CD14-positive monocyte (primary cell): ENCODE data around the gene PHOSPHO1. TPM values are rescaled to one million over a fixed set of nuclear protein-coding genes. Genes with fewer than 3 reads are reported as not detected.
"Not testable (repeated sequence)": the region's sequence is repeated elsewhere in the genome, so short reads cannot be mapped to it uniquely, and the experiment has no call there.

ENCODE experiments used
- DNase-seq, 3 donors: peaks; one replicate each; pipeline ENCODE4 v3.0.0-alpha.2; 2011 to 2022
- H2AFZ ChIP-seq: 2 replicates; pipeline ENCODE4 v1.6.0; 2012; ENCODE audit warnings: mild to moderate bottlenecking, low read depth, low read length, inconsistent platforms; ENCODE audit not compliant: insufficient read depth, poor library complexity, severe bottlenecking
- H3K27ac ChIP-seq, 2 donors: 1 replicate in 1 of 2; 2 replicates in 1 of 2; pipeline ENCODE4 v1.5.1; 2012 to 2013; ENCODE audit warnings: low read length in 2 of 2, control low read depth in 1 of 2, inconsistent platforms in 1 of 2, low read depth in 1 of 2, mild to moderate bottlenecking in 1 of 2
- H3K27me3 ChIP-seq, 2 donors: one replicate each; pipeline versions ENCODE4 v1.6.0 to v1.6.1; 2011 to 2013; ENCODE audit warnings: low read length in 2 of 2; ENCODE audit not compliant: control insufficient read depth in 2 of 2, insufficient read depth in 2 of 2
- H3K36me3 ChIP-seq, 2 donors: replicated peaks in 1 of 2; 1 replicate in 1 of 2; 2 replicates in 1 of 2; pipeline versions ENCODE4 v1.5.1 to v1.6.1; 2012 to 2013; ENCODE audit warnings: low read length in 2 of 2, control low read depth in 1 of 2, inconsistent platforms in 1 of 2, mild to moderate bottlenecking in 1 of 2; ENCODE audit not compliant: insufficient read depth in 2 of 2, control insufficient read depth in 1 of 2
- H3K4me1 ChIP-seq, 2 donors: 1 replicate in 1 of 2; 2 replicates in 1 of 2; pipeline versions ENCODE4 v1.5.1 to v1.6.1; 2012 to 2013; ENCODE audit warnings: low read length in 2 of 2, control low read depth in 1 of 2, inconsistent platforms in 1 of 2, mild to moderate bottlenecking in 1 of 2, moderate library complexity in 1 of 2; ENCODE audit not compliant: insufficient read depth in 2 of 2, control insufficient read depth in 1 of 2
- H3K4me2 ChIP-seq: replicated peaks from 2 replicates; pipeline ENCODE3; 2012; ENCODE audit warnings: low read length, moderate library complexity, mild to moderate bottlenecking; ENCODE audit not compliant: poor library complexity, severe bottlenecking; ENCODE audit errors: extremely low read depth
- H3K4me3 ChIP-seq, 3 experiments: fragments of 200-600 bp in 1 of 3; sonication (generic) in 1 of 3; replicated peaks in 1 of 3; 1 replicate in 2 of 3; 2 replicates in 1 of 3; pipeline ENCODE4 v1.5.1; 2011 to 2013; ENCODE audit warnings: low read length in 3 of 3, mild to moderate bottlenecking in 3 of 3, control low read depth in 2 of 3, low read depth in 2 of 3, inconsistent platforms in 1 of 3, moderate library complexity in 1 of 3
- H3K79me2 ChIP-seq: 2 replicates; pipeline ENCODE4 v1.6.0; 2012; ENCODE audit warnings: mild to moderate bottlenecking, control low read depth, inconsistent platforms, low read length, moderate library complexity; ENCODE audit not compliant: insufficient read depth
- H3K9ac ChIP-seq: 2 replicates; pipeline ENCODE4 v1.6.0; 2017; ENCODE audit warnings: low read length, mild to moderate bottlenecking; ENCODE audit not compliant: insufficient read depth, poor library complexity, severe bottlenecking
- H3K9me3 ChIP-seq, 2 donors: replicated peaks in 1 of 2; 1 replicate in 1 of 2; 2 replicates in 1 of 2; pipeline versions ENCODE4 v1.5.1 to v1.6.1; 2012 to 2013; ENCODE audit warnings: low read length in 2 of 2, control low read depth in 1 of 2; ENCODE audit not compliant: control insufficient read depth in 1 of 2, insufficient read depth in 1 of 2
- H4K20me1 ChIP-seq: 2 replicates; pipeline ENCODE4 v1.6.0; 2012; ENCODE audit warnings: mild to moderate bottlenecking, low read length, control low read depth, moderate library complexity; ENCODE audit not compliant: insufficient read depth
- H3K27ac Mint-ChIP-seq, 7 donors: one replicate each; pipeline ENCODE4 v1.8.0; 2020; ENCODE audit warnings: mild to moderate bottlenecking in 7 of 7, mixed read lengths in 7 of 7, moderate library complexity in 6 of 7, inconsistent platforms in 2 of 7
- H3K27me3 Mint-ChIP-seq, 3 donors: one replicate each; pipeline ENCODE4 v1.8.0; 2021 to 2022; ENCODE audit warnings: low read depth in 3 of 3, mild to moderate bottlenecking in 3 of 3, mixed read lengths in 3 of 3, moderate library complexity in 3 of 3, inconsistent platforms in 1 of 3
- H3K36me3 Mint-ChIP-seq, 2 donors: one replicate each; pipeline ENCODE4 v1.8.0; 2020; ENCODE audit warnings: mixed read lengths in 2 of 2, inconsistent platforms in 1 of 2, mild to moderate bottlenecking in 1 of 2
- H3K4me1 Mint-ChIP-seq: one replicate; pipeline ENCODE4 v1.8.0; 2020; ENCODE audit warnings: mild to moderate bottlenecking, mixed read lengths
- H3K4me3 Mint-ChIP-seq, 2 donors: one replicate each; pipeline ENCODE4 v1.8.0; 2020; ENCODE audit warnings: mild to moderate bottlenecking in 2 of 2, mixed read lengths in 2 of 2, moderate library complexity in 1 of 2
- H3K9me3 Mint-ChIP-seq, 7 donors: one replicate each; pipeline ENCODE4 v1.8.0; 2020 to 2022; ENCODE audit warnings: mixed read lengths in 7 of 7, mild to moderate bottlenecking in 6 of 7, moderate library complexity in 6 of 7, inconsistent platforms in 2 of 7
- CTCF ChIP-seq: fragments of 200-600 bp; IDR thresholded peaks from one replicate; pipeline ENCODE4 v1.8.0; 2022; ENCODE audit warnings: antibody characterized with exemption, mild to moderate bottlenecking
- WGBS: methylation state at CpG from one replicate; pipeline ENCODE4 v1.1.5; 2013; ENCODE audit warnings: missing lambda C conversion rate; ENCODE audit not compliant: insufficient coverage; 5-methylcytosine and 5-hydroxymethylcytosine counted together
- intact Hi-C, 2 donors: fragments of 100-400 bp; cut with micrococcal nuclease; formaldehyde crosslinking; loops; one replicate each; pipeline versions ENCODE4 v1.15.0 to v1.15.1; 2023
- polyA plus RNA-seq, 3 donors: library from polyadenylated mRNA; depleted of rRNA in 1 of 3; unstranded in 2 of 3; stranded (reverse) in 1 of 3; fragments of 300-500 nt in 2 of 3; fragments of >200 nt in 1 of 3; fragmentation: Illumina TruSeq in 2 of 3; gene quantifications; 1 replicate in 2 of 3; 2 replicates in 1 of 3; pipeline ENCODE4 v1.2.3, GENCODE V29; 2012 to 2021

PHOSPHO1 gene
- polyA plus RNA-seq, 3 donors = 0.51 to 1.4 (median 0.61) TPM

- H3K9me3 ChIP-seq = peaks cover 33 to 36% of the 10 kb centered on the region in 2 donors
- H3K27me3 Mint-ChIP-seq, H2AFZ ChIP-seq, H3K9ac ChIP-seq, H3K27me3 ChIP-seq, H3K27ac ChIP-seq, DNase-seq, H3K4me1 Mint-ChIP-seq, H3K4me3 ChIP-seq, H3K27ac Mint-ChIP-seq, H3K4me2 ChIP-seq, H3K79me2 ChIP-seq, H3K36me3 ChIP-seq, H3K4me3 Mint-ChIP-seq, H4K20me1 ChIP-seq, H3K36me3 Mint-ChIP-seq, H3K4me1 ChIP-seq: not testable (repeated sequence)
- H3K9me3 Mint-ChIP-seq = peaks cover 26 to 42% (median 35%) of the 10 kb centered on the region in 7 donors
- intact Hi-C loops = loop anchor here (5.0 to 10.0 kb wide), 2 partner anchors 100 to 208 kb away; no protein-coding TSS in a partner anchor
These were observed 46.1 kb downstream of the PHOSPHO1 start for GRCh38 chr17:49184522-49184921.

DNA sequence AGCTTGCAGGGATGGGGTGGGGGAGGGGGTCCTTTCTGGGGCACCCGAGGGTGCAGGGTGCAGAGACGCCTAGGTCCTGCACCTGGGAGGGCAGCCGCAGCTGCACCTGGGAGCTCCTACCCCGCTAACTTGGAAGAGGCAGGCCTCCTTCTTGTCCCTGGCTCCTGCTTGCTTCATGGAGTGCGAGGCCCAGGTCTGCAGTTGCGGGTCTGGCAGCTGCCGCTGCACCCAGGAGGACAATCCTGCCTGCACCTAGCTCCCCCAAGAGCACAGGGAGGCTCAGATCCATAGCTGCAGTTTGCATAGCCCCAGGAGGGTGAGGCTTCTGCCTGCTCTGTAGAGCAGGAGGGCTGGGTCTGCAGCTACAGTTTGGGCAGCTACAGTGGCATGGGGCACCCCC lies 46.8 kb downstream of the PHOSPHO1 start:
- no peaks in the 10 kb centered on the region for H3K36me3 ChIP-seq
- Mint-ChIP-seq H3K4me3 (no peak overlapping the region), H3K36me3 (peaks cover 0 to 4% of the 10 kb centered on the region in 2 donors), H3K27ac (no peak overlapping the region), H3K27me3 (peaks cover 6 to 9% (median 7%) of the 10 kb centered on the region in 3 donors), H3K4me1 (peaks cover 2% of the 10 kb centered on the region), H3K9me3 (peaks cover 26 to 45% (median 35%) of the 10 kb centered on the region in 7 donors)
- no peak overlapping the region for H2AFZ ChIP-seq
- peaks cover 0 to 3% of the 10 kb centered on the region in 2 donors for H3K4me1 ChIP-seq
- no peak overlapping the region for H3K4me2 ChIP-seq
- intact Hi-C loops = loop anchor here (5.0 to 10.0 kb wide), 2 partner anchors 101 to 208 kb away; no protein-coding TSS in a partner anchor
- H4K20me1 ChIP-seq = no peaks in the 10 kb centered on the region
- H3K4me3 ChIP-seq = no peak overlapping the region
- no peaks in the 10 kb centered on the region for H3K79me2 ChIP-seq
- H3K27me3 ChIP-seq = no peaks in the 10 kb centered on the region
- DNase-seq = no peak
- peaks cover 33 to 36% of the 10 kb centered on the region in 2 donors for H3K9me3 ChIP-seq
- no peak for TF ChIP-seq CTCF
- H3K9ac ChIP-seq = no peak overlapping the region
- H3K27ac ChIP-seq = no peak overlapping the region
- WGBS = 97% methylated on average over 7 of the region's 7 CpGs
